GM13977 (cell line): ENCODE results near the gene CABLES2.

Experiments
- DNase-seq: peaks from one replicate; pipeline ENCODE4 v3.0.0; 2012; ENCODE audit warnings: low spot score
- in situ Hi-C: fragments of 300-500 bp; cut with MboI; formaldehyde crosslinking; loops from one replicate; pipeline ENCODE4 v1.12.0; 2022; ENCODE audit warnings: low sequenced_read_pairs, low pct_unique_long_range_greater_than_20kb, mixed read lengths, inconsistent platforms; ENCODE audit not compliant: unreplicated experiment
- TF ChIP-seq, protein P1 (sequence below): IDR thresholded peaks from 2 replicates; pipeline ENCODE4 v1.5.1; 2012; ENCODE audit warnings: mild to moderate bottlenecking, control low read depth; ENCODE audit not compliant: insufficient read depth; ENCODE audit errors: extremely low read depth, missing control alignments

The CABLES2 gene

DNA sequence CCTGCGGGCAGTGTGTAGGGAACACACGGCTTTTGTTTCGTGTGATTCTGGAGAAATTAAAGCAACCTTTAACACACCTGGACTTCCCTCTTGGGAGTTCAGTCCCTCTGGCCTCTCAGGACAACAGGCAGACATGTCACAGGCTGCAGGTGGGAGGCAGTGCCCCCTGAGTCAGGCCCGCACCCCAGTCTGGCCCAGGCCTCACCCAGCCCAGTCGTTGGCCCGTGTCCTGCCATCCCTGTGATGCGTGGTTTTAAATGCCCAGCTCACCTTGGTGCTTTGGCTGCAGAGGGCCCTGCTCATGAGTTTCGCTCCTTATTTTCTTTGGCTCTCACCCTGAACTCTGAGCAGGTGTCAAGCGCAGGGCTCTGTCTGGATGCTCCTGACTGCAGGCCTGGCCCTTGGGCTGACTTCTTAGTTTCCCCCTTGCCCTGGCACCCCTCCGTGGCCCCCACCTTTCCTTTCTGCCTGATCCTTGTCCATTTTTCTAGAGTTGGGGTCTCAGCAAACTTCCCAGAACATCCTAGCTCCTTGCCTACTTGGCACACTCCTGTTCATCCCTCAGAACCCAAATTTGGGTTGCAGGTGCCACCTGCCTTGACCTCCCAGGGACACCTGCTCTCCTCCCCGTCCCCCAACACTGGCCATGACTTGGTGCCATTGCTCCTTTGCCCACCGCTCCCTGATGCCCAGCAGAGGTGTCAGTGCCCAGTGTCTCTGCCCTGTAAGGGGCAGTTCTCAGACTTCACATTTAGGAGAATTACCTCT is 2.2 kb upstream of the CABLES2 start:
- no peak for DNase-seq
- TF ChIP-seq, protein P1, sequence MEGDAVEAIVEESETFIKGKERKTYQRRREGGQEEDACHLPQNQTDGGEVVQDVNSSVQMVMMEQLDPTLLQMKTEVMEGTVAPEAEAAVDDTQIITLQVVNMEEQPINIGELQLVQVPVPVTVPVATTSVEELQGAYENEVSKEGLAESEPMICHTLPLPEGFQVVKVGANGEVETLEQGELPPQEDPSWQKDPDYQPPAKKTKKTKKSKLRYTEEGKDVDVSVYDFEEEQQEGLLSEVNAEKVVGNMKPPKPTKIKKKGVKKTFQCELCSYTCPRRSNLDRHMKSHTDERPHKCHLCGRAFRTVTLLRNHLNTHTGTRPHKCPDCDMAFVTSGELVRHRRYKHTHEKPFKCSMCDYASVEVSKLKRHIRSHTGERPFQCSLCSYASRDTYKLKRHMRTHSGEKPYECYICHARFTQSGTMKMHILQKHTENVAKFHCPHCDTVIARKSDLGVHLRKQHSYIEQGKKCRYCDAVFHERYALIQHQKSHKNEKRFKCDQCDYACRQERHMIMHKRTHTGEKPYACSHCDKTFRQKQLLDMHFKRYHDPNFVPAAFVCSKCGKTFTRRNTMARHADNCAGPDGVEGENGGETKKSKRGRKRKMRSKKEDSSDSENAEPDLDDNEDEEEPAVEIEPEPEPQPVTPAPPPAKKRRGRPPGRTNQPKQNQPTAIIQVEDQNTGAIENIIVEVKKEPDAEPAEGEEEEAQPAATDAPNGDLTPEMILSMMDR, result no peak
- in situ Hi-C loops, result no loop called here

DNA sequence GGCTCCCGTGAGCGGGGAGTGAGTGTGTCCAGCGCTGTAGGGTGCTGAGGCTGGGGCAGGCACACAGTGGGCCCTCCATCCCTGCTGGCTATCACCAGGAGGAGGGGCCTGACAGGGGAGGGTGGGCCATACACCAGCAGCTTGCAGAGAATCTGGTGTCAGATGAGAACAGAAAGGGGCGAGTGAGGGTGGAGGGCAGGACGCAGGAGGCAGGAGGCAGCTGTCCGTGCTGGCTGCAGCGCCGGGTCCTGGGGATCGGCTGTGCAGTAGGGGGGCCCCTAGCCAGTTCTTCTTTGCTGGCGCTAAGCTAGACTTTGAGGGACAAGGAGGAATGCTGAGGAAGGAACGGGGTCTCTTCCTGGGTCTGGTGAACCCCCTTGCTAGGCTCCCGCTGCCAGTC is 1.6 kb upstream of the CABLES2 start:
- in situ Hi-C loops, result no loop called here
- no peak for DNase-seq
- TF ChIP-seq, protein P1, result no peak

DNA sequence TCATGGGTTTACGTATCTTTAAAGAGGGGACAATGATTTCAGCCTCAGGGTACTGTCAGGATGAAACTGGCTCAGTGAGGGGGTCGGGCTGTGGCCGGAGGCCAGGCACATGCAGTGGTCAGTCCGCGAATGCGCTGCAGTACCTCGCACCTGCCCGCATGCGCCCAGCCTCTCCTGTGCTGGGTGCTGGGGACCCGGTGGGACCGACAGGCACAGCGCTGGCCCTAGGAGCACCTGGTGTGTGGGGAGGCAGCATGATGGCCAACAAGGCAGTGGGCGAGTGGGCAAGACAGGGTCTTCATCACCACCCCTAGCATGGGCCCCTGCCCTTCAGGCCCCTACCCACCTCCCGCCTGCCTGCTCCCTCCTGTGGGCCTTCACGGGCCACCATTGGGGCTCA is 970 bp upstream of the CABLES2 start:
- TF ChIP-seq, protein P1, result no peak
- DNase-seq, result no peak
- in situ Hi-C loops, result no loop called here

DNA sequence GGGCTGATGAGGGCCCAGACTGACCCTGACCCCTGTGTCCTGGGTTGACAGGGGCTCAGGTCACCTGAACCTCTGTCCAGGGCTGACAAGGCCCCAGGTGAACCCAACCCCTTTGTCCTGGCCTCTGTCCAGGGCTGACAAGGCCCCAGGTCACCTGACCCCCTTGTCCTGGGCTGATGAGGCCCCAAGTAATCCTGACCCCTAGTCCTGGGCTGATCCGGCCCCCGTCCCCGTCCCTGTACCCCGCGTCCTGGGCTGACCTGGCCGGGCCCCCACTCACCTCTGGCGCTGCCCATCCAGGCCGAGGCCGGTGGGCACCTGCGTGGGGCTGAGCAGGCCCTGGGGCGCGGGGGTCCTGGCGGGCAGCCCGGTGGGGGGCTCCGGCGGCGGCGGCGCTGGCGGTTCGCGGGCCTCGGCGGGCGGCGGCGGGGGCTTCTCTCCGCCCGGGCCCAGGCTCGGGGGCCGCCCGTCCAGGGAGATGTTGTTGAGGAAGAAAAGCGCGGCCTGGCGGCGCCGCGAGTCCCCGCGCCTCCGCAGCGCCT is 379 bp downstream of the CABLES2 start:
- no peak for DNase-seq
- in situ Hi-C loops, result no loop called here
- TF ChIP-seq, protein P1, result no peak

DNA sequence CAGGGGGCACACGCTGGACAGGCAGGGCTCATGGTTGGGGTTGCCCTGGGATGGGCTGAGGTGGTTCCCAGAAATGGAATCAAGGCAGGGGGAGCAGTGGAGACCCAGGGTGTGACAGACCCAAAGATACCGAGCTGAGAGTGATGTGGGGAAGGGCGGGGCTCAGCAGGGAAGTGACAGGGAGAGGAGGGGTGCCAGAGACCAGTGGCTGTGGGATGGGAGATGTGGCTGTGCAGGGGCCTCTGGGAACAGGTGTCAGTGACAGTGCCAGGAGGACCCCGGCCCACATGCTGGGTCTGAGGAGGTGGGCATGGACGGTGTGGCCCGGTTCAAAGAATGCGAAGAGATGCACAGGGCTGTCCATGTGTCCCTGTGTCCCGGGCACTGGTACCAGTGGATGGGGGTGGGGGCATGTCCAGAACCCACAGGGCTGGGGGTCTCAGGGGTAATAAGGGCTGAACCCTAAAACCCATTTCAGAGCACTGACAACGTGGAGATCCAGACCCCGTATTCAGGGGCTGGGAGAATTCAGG is 1.0 kb downstream of the CABLES2 start:
- TF ChIP-seq, protein P1, result no peak
- DNase-seq, result no peak
- in situ Hi-C loops, result no loop called here

DNA sequence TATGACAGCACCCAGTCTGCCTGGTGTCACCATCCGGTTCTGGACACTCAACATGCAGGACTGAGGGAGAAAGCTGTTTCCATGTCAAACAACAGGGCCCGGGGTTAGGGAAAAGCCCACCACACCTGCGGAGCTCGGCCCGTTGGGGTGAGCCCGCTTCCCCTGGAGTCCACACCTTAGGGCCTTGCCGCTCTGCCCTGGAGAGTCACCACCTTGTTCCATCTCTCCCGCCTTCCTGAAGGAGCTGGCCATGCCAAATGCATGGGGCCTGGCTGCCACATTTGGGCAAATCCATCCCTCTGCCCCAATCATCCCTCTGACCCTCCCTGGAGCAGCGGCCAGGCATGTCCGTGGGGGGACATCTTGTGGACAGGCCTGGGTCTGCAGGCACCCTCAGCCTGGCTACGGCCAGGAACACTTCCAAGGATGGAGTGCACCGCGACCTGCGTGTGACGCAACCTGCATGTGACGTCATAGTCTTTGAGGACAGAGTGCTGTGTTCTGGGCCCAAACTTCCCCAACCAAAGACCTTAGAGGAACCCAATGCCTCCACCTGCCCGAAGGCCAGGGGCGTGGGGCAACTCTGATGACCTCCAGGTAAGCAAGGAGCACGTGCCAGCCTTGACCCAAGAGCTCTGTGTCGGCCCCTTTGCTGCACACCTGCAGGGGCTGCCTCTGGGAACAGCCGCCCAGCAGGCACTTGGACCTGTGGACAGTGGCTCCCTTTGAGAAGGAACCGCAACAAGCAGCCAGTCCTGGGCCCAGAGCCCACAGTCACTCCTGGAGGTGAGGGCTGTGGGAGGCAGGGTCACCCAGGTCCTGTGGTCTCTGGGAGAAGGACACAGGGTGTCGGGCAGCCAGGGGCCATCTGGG is 1.7 kb downstream of the CABLES2 start:
- in situ Hi-C loops, result no loop called here
- TF ChIP-seq, protein P1, result peak; percentile 10
- DNase-seq, result no peak
